Coronary artery (tissue), 2 donors: Measurements from ENCODE around the gene CLEC16A.
"Not testable (repeated sequence)": the region's sequence is repeated elsewhere in the genome, so short reads cannot be mapped to it uniquely, and the experiment has no call there.

Experiments used
- DNase-seq: peaks from one replicate; pipeline ENCODE4 v3.0.0-alpha.2; 2017; ENCODE audit warnings: low spot score
- H3K27ac ChIP-seq, 2 donors: fragments of 200-600 bp; sonication (generic); one replicate each; pipeline ENCODE4 v1.5.1; 2016 to 2019
- H3K4me3 ChIP-seq: fragments of 200-600 bp; sonication (generic); 2 replicates; pipeline ENCODE4 v1.5.1; 2016; ENCODE audit warnings: mild to moderate bottlenecking, moderate library complexity
- TF ChIP-seq, protein P1 (sequence below): fragments of 200-600 bp; sonication (generic); IDR thresholded peaks from one replicate; pipeline ENCODE4 v1.5.1; 2019; ENCODE audit warnings: antibody characterized with exemption

The CLEC16A gene

DNA sequence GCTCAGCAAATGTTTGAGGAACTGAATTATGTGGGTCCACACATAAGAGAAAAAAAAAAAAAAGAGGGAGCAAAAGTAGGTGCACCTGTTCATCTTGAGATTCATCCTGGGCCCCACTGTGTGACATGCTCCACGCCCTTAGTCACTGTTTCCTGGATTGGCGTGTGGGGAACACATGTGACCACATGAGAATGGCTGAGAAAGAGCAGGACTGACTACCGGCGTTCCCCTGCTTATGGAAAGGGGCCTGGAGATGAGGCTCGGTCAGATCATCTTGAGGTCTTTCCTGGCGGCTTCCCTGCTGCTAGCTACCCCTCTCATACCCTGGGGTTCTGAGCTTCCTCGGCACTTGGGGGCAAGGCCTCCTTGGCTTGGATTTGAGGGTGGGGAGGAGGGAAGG, 6.0 kb upstream of the CLEC16A start:
- peak overlapping the region in 1 of 2 donors; percentile 39 for H3K27ac ChIP-seq
- no peak for DNase-seq
- TF ChIP-seq, protein P1, sequence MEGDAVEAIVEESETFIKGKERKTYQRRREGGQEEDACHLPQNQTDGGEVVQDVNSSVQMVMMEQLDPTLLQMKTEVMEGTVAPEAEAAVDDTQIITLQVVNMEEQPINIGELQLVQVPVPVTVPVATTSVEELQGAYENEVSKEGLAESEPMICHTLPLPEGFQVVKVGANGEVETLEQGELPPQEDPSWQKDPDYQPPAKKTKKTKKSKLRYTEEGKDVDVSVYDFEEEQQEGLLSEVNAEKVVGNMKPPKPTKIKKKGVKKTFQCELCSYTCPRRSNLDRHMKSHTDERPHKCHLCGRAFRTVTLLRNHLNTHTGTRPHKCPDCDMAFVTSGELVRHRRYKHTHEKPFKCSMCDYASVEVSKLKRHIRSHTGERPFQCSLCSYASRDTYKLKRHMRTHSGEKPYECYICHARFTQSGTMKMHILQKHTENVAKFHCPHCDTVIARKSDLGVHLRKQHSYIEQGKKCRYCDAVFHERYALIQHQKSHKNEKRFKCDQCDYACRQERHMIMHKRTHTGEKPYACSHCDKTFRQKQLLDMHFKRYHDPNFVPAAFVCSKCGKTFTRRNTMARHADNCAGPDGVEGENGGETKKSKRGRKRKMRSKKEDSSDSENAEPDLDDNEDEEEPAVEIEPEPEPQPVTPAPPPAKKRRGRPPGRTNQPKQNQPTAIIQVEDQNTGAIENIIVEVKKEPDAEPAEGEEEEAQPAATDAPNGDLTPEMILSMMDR, result no peak
- peak overlapping the region; percentile 87 for H3K4me3 ChIP-seq

DNA sequence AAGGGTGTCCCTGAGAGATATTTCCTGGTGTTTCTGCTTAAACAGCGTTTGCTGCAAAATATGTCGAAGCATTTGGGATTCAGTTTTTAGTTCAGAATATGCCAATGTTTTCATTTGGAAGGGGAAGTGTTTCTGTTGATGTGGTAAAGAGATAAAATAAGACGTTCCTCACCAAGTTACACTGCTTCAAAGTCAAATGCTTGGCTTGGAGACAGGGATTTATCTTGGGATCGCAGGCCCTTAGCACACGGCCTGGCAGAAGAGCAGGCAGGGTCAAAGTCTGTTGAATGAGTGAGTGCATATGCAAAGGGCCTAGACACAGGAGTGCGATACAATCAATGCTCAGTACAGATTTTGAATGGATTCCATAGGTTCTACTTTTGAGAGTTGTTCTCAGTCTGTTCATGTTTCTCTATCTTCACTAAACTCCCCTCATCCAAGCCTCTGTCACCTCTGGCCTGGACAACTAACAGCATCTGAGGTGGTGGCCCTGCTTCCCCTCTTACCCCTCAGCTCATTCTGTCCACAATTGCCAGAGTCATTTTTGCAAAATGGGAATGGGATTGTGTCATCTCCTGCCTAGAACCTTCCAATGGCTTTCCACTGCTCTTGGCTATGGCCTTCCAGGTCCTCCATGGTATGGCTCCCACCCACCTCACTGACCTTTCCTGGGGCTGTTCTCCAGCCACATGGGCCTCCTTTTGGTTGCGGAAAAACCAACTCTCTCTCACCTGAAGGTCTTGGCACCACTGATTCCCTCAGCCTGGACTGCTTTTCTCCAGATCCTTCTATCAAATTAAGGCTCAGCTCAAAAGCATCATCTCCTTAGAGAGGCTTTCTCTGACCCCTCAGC, 5.3 kb upstream of the CLEC16A start:
- no peak for DNase-seq
- Histone ChIP-seq H3K4me3 (peak overlapping the region; percentile 87), H3K27ac (peak overlapping the region; percentile 39 to 81)
- TF ChIP-seq, protein P1, result no peak

DNA sequence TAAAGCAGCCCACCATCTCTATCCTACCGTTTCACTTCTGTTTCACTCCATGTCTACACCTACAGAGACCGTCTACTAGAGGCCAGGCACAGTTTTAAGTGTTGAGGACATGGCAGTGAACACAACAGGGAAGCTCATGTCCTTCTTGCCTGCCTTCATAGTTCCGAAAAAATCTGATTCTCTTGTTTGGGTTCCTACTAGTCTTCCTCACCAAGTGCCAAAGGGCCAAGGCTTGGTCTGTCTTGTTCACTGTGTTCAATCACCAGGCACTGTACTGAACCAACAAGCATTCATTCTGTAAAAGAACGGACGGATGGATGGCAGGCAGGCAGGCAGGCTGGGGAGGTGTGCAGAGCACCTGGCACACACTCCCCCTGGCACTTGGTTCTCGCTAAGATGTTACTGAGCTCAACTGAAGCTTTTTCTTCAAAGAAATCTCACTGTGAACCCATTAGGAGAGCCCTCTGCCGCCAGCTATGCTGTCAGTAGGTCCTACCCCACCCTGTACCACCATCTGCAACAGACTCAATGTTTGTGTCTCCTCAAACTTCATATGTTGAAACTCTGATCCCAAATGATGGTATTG, 4.6 kb upstream of the CLEC16A start:
- peak overlapping the region; percentile 87 for H3K4me3 ChIP-seq
- DNase-seq, result no peak
- peak overlapping the region; percentile 81 to 88 for H3K27ac ChIP-seq
- TF ChIP-seq, protein P1, result no peak

DNA sequence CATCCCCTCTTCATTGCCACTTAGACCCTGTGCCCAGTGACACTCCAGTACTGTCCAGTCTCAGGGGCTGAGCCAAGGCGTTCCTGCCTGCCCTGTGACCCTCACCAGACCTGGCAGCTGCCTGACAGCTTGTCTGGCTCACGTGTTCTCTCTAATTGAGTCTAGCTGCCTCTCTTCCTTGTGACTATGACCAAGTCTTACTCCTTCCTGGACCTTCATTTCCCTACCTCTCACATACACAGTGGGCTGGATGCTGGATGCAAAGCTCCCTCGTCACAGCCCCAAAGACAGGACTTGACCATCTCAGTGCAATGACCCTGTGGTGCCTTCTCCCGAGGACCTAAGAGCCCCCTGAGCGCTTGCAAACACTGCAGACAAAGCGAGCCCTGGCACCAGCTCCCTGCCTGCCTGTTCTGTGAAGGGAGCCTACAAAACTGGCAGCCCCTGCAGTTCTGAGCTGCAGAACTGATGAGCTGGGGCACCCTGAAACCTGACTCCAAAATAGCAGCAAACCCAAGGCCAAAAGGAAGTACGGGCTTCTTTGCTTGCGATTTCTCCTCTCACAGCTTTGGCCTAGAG, 3.8 kb upstream of the CLEC16A start:
- H3K27ac ChIP-seq, result peak overlapping the region; percentile 81 to 88
- DNase-seq, result no peak
- TF ChIP-seq, protein P1, result no peak

DNA sequence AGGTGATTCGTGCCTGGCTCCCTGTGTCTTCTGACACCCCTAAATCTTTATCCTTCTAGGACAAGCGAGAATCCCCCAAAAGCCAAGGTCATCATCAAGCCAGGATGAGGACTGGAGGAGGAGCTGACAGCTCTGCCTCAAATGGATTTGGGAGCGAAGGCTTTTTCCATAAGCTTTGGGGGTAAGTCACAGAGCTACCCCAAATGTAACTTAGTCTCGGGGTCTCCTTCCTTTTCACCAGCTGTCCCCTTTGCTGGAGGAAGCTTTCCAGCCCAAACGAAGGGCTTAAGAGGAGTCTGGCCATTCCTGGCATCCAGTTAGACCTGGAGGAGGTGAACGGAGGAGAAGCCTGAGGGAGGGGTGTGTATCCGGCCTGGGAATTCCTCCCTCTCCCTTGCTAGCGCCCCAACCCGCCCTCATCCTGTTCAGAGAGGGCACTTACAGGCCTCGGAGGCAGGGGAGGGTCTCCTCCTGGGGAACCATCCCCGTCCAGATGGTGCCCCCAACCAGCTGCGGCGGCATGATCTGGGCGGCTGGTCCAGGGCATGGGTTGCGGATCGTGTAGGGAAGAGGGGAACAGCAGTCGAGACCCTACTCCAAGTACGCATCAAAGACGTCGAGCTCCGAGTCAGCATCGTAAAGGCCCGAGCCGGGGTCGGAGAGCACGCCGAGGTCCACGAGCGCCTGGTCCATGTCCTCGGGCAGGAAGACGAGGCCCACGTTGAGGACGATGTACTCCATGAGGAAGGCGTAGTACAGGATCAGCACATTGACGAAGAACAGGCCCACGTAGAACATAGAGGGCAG, 3.0 kb upstream of the CLEC16A start:
- Histone ChIP-seq H3K4me3 (peak overlapping the region; percentile 87), H3K27ac (peak overlapping the region; percentile 81 to 88)
- no peak for DNase-seq
- TF ChIP-seq, protein P1, result no peak

More for the DNA sequence above, 3.8 kb upstream of the CLEC16A start:
- peak overlapping the region; percentile 87 for H3K4me3 ChIP-seq

DNA sequence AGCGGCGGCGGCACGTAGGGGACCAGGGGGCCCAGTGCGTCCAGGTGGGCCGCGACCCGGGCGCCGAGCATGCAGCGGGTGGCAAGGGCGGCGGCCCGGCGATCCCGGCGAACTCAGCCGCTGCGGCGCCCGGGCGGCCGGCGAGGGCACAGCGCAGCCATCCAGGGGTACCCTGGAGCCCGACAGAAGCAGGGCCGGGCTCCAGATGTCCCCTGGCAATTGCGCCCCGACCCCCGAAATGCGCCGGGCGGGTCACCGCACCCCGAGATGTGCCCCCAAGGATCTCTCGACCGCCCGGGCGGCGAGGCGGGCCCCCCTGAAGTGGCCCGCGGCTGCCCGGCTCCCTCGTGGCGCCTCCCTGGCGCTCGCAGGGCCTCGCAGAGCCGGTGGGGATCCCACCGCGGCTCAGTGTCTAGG, 2.4 kb upstream of the CLEC16A start:
- DNase-seq, result not testable (repeated sequence)
- Histone ChIP-seq H3K27ac (peak overlapping the region; percentile 81 to 88), H3K4me3 (peak overlapping the region; percentile 87)
